Endothelial cell of umbilical vein (primary cell): Measurements from ENCODE around the gene NOTCH1.

Experiments used
- EZH2 ChIP-seq: IDR thresholded peaks from 2 replicates; pipeline ENCODE4 v1.6.1; 2012; ENCODE audit warnings: borderline replicate concordance, low read depth, mild to moderate bottlenecking, moderate library complexity, low read length, inconsistent platforms; ENCODE audit not compliant: severe bottlenecking
- GATA2 ChIP-seq: IDR thresholded peaks from 2 replicates; pipeline ENCODE4 v1.7.0; 2011; ENCODE audit warnings: low read depth, mild to moderate bottlenecking, moderate library complexity, mixed read lengths, low read length; ENCODE audit not compliant: insufficient read length, insufficient read depth
- JUN ChIP-seq: IDR thresholded peaks from 2 replicates; pipeline ENCODE4 v1.6.1; 2011; ENCODE audit warnings: borderline replicate concordance, low read depth; ENCODE audit not compliant: insufficient read length, insufficient read depth
- MYC ChIP-seq: IDR thresholded peaks from one replicate; pipeline ENCODE4 v1.6.1; 2011; ENCODE audit warnings: mild to moderate bottlenecking, low read depth, low read length
- POLR2A ChIP-seq: IDR thresholded peaks from 2 replicates; pipeline ENCODE4 v1.6.1; 2012; ENCODE audit warnings: low read depth, mild to moderate bottlenecking, control low read depth, low read length
- POLR2AphosphoS5 ChIP-seq: IDR thresholded peaks from 2 replicates; pipeline ENCODE4 v1.6.1; 2012; ENCODE audit warnings: low read depth, mild to moderate bottlenecking, control low read depth, low read length, moderate library complexity; ENCODE audit not compliant: insufficient read depth
- TF ChIP-seq, protein P1 (sequence below), 2 donors: IDR thresholded peaks; 1 replicate in 1 of 2; 2 replicates in 1 of 2; pipeline ENCODE4 v1.5.1; 2011; ENCODE audit warnings: low read length in 2 of 2, mild to moderate bottlenecking in 2 of 2, moderate library complexity in 2 of 2, control low read depth in 1 of 2, inconsistent platforms in 1 of 2, low read depth in 1 of 2; ENCODE audit not compliant: insufficient read depth in 1 of 2; ENCODE audit errors: extremely low read depth in 1 of 2
- TF ChIP-seq, protein P2 (sequence below): IDR thresholded peaks from 2 replicates; pipeline ENCODE4 v1.6.1; 2011; ENCODE audit not compliant: insufficient read depth, insufficient read length

DNA sequence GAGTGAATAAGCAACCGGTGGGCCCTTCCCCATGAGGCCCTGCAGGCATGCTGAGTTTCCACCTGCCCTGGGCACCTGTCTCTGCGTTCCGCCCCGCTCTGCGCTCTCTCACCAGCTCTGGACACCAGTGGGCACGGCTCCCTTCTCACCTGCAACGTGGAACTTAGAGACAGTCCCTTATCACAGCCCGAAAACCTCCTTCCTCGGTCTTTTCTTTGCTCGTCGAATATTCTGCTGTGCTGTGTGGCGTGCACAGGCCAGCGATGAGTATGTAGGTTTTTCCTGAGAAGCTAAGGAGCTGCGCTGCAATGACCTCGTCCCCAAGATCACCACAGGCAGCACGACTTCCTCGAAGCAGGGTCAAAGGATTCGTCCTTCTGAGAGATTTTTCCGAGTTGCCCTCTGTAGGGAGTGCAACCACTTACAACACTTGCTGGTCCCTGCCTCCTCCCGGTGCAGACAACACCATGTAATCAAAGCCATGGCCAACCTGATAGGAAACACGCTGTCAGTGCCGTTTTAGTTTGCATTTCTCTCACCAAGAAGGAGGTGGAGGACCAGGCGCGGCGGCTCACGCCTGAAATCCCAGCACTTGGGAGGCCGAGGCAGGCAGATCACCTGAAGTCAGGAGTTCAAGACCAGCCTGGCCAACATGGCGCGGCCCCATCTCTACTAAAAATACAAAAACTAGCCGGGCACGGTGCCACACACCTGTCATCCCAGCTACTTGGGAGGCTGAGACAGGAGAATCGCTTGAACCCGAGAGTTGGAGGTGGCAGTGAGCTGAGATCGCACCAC, 27.2 kb upstream of the NOTCH1 start:
- TF ChIP-seq EZH2 (no peak), POLR2A (no peak), POLR2AphosphoS5 (no peak), JUN (no peak), MYC (no peak), GATA2 (no peak)
- TF ChIP-seq, protein P1, sequence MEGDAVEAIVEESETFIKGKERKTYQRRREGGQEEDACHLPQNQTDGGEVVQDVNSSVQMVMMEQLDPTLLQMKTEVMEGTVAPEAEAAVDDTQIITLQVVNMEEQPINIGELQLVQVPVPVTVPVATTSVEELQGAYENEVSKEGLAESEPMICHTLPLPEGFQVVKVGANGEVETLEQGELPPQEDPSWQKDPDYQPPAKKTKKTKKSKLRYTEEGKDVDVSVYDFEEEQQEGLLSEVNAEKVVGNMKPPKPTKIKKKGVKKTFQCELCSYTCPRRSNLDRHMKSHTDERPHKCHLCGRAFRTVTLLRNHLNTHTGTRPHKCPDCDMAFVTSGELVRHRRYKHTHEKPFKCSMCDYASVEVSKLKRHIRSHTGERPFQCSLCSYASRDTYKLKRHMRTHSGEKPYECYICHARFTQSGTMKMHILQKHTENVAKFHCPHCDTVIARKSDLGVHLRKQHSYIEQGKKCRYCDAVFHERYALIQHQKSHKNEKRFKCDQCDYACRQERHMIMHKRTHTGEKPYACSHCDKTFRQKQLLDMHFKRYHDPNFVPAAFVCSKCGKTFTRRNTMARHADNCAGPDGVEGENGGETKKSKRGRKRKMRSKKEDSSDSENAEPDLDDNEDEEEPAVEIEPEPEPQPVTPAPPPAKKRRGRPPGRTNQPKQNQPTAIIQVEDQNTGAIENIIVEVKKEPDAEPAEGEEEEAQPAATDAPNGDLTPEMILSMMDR (IDR thresholded peaks at IDR 0.05; ENCODE audit: extremely low read depth in 1 of 2, insufficient read depth in 1 of 2, low read depth in 1 of 2, low read length in 2 of 2): no peak
- TF ChIP-seq, protein P2, sequence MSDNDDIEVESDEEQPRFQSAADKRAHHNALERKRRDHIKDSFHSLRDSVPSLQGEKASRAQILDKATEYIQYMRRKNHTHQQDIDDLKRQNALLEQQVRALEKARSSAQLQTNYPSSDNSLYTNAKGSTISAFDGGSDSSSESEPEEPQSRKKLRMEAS: no peak
